ENCODE results near the gene PRCP. TPM values are rescaled to one million over a fixed set of nuclear protein-coding genes. Genes with fewer than 3 reads are reported as not detected.
A peak's percentile ranks its signal among the peaks of the same experiment; 100 is the strongest.

The PRCP gene
- total and polyA plus RNA-seq, 4 donors, result 27.3 to 55.2 (median 41.2) TPM

- H3K4me3 ChIP-seq (ENCODE audit: low read depth in 1 of 3, low read length in 3 of 3), result no peak overlapping the region
- 79% methylated on average over 5 of the region's 5 CpGs for WGBS
- DNase-seq (ENCODE audit: low spot score), result no peak
Measured at GRCh38 chr11:82873919-82874333, 26.3 kb downstream of the PRCP start.

DNA sequence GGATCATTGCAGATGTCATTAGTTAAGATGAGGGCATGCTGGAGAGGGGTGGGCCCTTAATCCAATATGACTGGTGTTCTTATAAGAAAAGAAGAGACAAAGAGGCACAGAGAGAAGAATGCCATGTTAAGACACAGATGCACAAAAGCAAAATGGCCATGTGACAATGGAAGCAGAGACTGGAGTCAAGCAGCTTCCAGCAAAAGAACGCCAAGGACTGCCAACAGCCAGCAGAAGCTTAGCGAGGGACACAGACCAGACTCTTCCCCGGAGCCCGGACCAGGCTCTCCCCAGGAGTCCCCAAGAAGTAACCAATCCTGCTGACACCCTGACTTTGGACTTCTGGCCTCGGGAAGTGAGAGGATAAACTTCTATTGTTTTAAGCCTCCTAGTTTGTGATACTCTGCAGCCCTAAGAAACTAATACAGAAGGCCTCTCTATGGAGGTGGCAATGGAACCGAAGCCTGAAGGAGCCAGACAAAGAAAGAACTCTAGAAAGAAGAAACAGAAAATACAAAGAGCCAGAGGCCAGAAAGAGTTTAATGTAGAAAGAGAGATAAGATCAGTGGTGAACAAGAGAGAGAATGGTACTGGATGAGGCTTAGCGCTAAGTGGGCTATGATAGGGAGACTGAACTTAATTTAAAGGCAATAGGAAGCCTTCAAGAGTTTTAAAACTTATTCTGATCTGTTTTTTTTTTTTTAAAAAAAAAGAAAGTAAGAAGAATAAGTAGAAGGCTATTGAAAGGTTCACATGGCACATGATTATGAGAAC lies 27.7 kb downstream of the PRCP start:
- Histone ChIP-seq H3K36me3 (ENCODE audit: control insufficient read depth in 4 of 4, insufficient read depth in 3 of 4, low read depth in 1 of 4, low read length in 3 of 4) (no peaks in the 10 kb centered on the region), H3K27ac (ENCODE audit: low read depth in 1 of 2, low read length in 2 of 2) (no peak overlapping the region), H3K27me3 (ENCODE audit: control insufficient read depth in 4 of 4, insufficient read depth in 4 of 4, low read length in 3 of 4) (no peaks in the 10 kb centered on the region), H3K4me1 (ENCODE audit: control insufficient read depth in 4 of 4, insufficient read depth in 4 of 4, low read length in 3 of 4) (peaks cover 0 to 7% (median 3%) of the 10 kb centered on the region in 4 donors), H3K9me3 (ENCODE audit: control insufficient read depth in 4 of 4, low read length in 3 of 4) (no peaks in the 10 kb centered on the region), H3K9ac (ENCODE audit: low read depth in 1 of 2, low read length in 2 of 2) (no peak overlapping the region), H3K4me3 (ENCODE audit: low read depth in 1 of 3, low read length in 3 of 3) (no peak overlapping the region)
- 84% methylated on average over 7 of the region's 7 CpGs for WGBS
- TF ChIP-seq HNF4G (IDR thresholded peaks at IDR 0.05) (no peak), GABPA (IDR thresholded peaks at IDR 0.05 in 1 of 2, conservative IDR thresholded peaks at IDR 0.05 in 1 of 2) (no peak), JUND (IDR thresholded peaks at IDR 0.05) (no peak), CTCF (IDR thresholded peaks at IDR 0.05; ENCODE audit: low read depth, low read length, missing input control) (no peak), YY1 (IDR thresholded peaks at IDR 0.05) (no peak), FOXA1 (IDR thresholded peaks at IDR 0.05) (no peak), EGR1 (IDR thresholded peaks at IDR 0.05; ENCODE audit: low read depth in 2 of 2) (no peak), NR2F2 (IDR thresholded peaks at IDR 0.05) (no peak), SP1 (IDR thresholded peaks at IDR 0.05) (no peak), ATF3 (IDR thresholded peaks at IDR 0.05) (no peak), ZBTB33 (IDR thresholded peaks at IDR 0.05) (no peak), FOXA2 (IDR thresholded peaks at IDR 0.05) (no peak), HNF4A (conservative IDR thresholded peaks at IDR 0.05) (no peak), RAD21 (IDR thresholded peaks at IDR 0.05) (no peak), RXRA (IDR thresholded peaks at IDR 0.05) (no peak), REST (IDR thresholded peaks at IDR 0.05) (no peak), TAF1 (conservative IDR thresholded peaks at IDR 0.05) (no peak)
- TF ChIP-seq, protein P1, sequence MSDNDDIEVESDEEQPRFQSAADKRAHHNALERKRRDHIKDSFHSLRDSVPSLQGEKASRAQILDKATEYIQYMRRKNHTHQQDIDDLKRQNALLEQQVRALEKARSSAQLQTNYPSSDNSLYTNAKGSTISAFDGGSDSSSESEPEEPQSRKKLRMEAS (IDR thresholded peaks at IDR 0.05), result no peak
- DNase-seq (ENCODE audit: low spot score), result no peak

More at GRCh38 chr11:82873919-82874333, 26.3 kb downstream of the PRCP start:
- H3K36me3 ChIP-seq (ENCODE audit: control insufficient read depth in 4 of 4, insufficient read depth in 3 of 4, low read depth in 1 of 4, low read length in 3 of 4), result no peaks in the 10 kb centered on the region
- TF ChIP-seq, protein P1 (IDR thresholded peaks at IDR 0.05), result no peak
- peak; percentile 65 for TF ChIP-seq NR2F2 (IDR thresholded peaks at IDR 0.05)
- no peak overlapping the region for H3K27ac ChIP-seq (ENCODE audit: low read depth in 1 of 2, low read length in 2 of 2)
- H3K4me1 ChIP-seq (ENCODE audit: control insufficient read depth in 4 of 4, insufficient read depth in 4 of 4, low read length in 3 of 4), result peaks cover 0 to 7% (median 3%) of the 10 kb centered on the region in 4 donors
- no peaks in the 10 kb centered on the region for H3K9me3 ChIP-seq (ENCODE audit: control insufficient read depth in 4 of 4, low read length in 3 of 4)
- H3K9ac ChIP-seq (ENCODE audit: low read depth in 1 of 2, low read length in 2 of 2), result no peak overlapping the region
- no peaks in the 10 kb centered on the region for H3K27me3 ChIP-seq (ENCODE audit: control insufficient read depth in 4 of 4, insufficient read depth in 4 of 4, low read length in 3 of 4)
